Stimulated activated CD4-positive, alpha-beta T cell treated with anti-CD3 and anti-CD28 coated beads, Interleukin-15, amount 100 ng/mL, for 48 hours (primary cell): ENCODE measurements around the gene DNASE2.
"Not testable (repeated sequence)": the region's sequence is repeated elsewhere in the genome, so short reads cannot be mapped to it uniquely, and the experiment has no call there.

Source experiments
- DNase-seq, 2 donors: peaks; one replicate each; pipeline ENCODE4 v3.0.0-alpha.2; 2020; ENCODE audit warnings: low read depth in 2 of 2

DNASE2 gene, protein sequence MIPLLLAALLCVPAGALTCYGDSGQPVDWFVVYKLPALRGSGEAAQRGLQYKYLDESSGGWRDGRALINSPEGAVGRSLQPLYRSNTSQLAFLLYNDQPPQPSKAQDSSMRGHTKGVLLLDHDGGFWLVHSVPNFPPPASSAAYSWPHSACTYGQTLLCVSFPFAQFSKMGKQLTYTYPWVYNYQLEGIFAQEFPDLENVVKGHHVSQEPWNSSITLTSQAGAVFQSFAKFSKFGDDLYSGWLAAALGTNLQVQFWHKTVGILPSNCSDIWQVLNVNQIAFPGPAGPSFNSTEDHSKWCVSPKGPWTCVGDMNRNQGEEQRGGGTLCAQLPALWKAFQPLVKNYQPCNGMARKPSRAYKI

DNA sequence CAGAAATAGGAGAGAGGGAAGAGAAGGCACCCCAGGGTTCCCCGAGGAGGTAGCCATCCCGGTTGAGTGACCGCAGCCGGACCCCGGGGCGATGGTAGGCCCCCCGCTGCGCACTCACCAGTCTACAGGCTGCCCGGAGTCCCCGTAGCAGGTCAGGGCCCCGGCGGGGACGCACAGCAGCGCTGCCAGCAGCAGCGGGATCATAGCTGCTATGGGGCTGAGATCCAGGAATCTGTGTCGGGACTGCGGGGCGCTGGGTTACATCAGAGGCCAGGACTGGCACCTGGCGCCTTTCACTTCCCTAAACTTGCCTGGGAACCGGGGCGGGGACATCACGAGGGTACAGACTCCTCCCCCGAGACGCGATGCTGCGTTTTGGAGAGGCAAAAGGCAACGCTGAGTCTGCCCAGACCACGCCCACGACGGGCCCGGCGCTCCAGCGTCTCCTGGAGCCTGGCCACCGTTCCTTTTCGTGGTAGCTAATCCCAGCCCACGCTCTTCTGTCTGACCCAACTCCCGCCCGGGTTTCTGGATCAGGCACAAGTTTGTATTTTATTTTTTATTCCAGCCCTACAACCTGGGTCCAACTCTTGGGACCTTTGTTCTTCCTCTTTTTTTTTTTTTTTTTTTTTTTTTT lies at the start of gene DNASE2:
DNASE2 (minus strand) TSS at position 278 of the 637 bp plus-strand sequence; CDS start at position 204, 74 bp downstream.
- peak; percentile 84 to 92 for DNase-seq

DNA sequence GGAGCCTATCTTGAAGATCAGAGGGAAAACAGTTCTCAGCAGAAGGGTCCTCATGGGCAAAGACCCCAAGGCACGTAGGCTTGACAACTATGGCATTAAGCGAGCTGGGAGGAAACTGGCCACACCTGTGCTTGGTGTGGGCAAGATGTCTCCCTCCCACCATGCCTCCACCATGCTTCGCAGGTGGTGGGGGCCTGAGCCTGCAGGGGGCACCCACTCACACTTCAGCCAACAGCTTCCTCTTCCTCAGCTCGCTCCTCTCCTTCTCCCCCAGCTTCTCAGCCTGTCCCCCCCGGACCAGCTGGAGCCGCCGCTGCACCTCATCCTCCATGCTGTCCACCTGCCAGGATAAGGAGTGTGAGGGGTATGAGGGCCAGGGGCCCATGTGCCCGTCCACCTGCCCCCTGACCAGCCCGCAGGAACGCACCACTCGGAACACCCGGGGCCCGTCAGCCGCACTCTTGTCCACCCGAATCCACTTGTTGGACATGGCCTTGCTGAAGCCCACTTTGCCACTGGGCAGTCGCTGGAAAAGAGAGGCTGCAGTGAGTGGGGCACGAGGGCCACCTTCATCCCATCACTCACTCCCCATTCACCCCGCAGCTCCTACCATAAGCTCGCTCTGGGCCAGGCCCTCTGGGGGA lies 48.9 kb upstream of the DNASE2 start:
- DNase-seq: no peak

DNA sequence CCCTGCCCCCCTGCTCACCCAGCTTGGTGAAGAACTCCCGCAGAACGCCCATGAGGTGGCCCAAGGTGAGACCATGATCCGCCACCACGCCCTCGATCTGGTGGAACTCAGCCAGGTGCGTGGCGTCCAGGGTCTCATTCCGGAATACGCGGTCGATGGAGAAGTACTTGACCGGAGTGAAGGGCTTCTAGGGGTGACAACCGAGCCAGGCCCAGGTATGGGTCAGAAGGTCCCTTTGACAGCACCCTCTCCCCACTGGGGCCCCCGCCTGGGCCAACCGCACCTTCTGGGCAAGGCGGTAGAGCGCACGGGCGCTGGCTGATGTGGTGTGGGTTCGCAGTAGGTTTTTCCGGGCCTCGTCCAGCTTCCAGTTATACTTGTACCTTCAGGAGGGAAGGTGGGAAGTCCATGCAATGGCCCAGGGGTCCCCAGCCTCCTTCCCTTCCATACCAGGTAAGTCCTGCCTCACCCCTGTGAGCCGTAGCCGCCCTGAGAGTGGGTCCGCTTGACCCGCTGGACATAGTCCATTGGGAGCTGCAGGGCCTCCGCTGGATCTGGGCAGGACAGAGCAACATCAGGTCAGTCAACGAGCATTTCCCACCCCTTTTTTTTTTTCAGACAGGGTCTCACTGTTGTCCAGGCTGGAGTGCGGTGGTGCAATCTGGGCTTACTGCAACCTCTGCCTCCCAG lies 43.5 kb upstream of the DNASE2 start:
- DNase-seq: no peak

DNA sequence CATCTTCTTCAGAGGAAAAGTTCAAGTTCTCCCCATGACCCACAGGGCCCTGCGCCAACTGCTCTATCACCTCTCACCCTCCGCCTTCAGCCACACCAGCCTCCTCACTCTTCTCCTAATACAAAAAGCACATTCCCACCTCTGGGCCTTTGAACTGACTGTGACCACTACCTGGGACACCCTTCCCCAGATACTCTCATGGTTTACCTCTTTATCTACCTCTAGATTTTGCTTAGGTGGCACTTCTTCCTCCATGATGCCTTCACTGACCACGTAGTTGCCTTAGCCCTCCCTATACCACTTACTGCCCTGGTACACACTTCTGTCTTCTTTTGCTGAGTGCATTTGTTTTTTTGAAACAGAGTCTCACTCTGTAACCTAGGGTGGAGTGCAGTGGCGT lies 41.7 kb upstream of the DNASE2 start:
- no peak for DNase-seq

DNA sequence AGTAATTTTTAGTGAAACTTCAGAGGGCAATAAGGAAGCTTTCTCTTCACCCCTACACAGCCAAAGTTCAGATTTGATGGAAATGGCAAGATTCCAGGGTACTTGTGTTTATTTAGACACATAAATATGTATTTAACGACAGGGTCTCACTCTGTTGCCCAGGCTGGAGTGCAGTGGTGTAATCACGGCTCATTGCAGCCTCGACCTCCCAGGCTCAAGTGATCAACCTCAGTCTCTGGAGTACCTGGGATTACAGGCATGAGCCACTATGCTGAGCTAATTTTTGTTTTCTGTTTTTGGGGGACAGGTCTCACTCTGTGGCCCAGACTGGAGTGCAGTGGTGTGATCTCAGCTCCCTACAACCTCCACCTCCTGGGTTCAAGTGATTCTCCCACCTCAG lies 39.8 kb upstream of the DNASE2 start:
- DNase-seq: no peak

DNA sequence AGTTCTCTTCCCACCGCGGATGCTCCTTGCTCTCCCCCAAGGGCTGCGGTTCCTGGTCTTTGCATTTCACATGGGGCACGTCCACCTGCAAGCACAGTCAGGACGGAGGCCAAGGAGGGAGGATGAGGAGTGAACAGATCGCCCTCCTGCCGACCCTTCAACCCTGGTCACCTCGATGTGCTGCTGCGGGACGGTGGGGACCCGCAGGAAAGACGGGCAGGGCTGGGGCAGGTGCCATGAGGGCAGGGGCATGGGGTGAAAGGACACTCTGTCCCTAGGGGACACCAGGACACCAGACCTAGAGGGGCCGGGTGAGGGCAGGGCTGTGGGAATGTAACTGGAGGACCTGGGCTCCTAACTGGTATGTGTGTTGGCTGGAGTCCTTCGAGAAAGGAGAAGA lies 37.0 kb upstream of the DNASE2 start:
- no peak for DNase-seq

DNA sequence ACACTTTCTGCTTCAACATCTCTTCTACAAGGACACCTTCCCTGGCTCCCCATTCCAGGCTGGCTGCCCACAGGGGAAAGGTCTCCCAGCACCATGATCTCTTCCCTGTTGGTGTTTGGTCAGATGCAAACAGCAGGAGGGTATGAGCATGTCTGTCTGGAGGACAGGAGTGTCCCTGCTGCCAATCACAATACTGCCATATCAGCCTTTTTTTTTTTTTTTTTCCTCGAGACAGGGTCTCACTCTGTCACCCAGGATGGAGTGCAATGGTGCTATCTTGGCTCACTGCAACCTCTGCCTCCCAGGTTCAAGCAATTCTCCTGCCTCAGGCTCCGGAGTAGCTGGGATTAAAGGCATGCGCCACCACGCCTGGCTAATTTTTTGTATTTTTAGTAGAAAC lies 34.6 kb upstream of the DNASE2 start:
- not testable (repeated sequence) for DNase-seq

DNA sequence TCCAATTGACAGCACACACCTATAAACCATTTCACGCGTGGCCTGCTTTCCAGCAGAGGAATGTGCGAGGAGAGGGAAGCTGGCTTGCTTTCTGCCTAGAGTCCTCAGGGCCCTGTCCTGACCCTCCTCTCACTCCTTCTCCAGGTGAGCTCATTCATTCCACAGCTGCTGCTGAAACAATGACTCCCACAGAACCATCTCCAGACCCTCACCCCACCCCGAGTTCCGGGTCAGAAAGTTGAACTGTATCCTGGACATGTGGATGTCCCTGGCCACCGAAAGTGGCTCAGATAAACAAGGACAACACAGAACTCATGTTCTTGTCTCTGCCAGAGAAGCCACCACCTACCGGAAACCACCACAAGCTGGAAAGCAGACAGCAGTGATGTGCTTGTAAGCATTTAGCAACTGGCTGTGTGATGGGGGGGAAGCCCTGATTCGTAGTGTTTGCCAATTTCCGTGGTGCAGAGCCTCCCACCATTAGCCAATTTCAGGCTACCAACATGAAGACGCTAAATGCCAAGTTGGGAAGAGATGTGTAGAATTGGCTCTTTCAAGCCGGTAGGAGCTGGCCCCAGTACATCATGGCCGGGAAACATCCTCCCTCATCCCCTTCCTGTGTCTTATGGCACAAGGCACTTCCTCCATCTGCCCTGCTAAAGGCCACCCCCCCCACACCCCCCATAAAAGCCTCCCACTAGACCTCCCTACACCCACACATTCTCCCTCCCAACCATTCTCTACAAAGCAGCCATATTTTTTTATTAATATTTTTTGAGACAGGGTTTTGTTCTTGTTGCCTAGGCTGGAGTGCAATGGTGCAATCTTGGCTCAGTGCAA lies 32.8 kb upstream of the DNASE2 start:
- no peak for DNase-seq

DNA sequence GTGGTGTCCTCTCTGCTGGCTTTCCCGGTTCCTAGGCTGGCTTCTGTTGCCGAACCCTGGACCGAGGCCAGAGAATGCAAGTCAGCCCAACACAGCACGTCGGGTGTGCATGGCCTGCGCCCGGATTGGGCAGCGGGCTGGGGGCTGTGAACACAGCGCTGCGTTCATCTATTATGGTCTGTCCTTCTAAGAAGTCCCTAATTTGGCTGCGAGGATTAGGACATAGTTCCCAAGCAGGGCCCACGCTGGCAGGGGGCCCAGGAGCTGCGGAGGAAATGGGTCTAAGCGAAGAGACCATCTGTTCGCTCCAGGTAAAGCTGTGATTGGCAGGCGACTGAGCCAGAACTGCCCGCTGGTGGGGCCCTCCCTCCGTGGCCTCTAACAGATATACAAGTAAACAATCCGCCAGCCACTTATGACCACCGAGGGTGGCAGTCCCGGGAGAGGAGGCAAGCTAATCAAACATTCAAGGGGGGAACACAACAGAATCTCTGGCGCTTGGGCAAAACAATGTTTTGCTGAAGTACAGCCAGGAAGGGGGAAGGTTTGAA lies 31.8 kb upstream of the DNASE2 start:
- DNase-seq: no peak

DNA sequence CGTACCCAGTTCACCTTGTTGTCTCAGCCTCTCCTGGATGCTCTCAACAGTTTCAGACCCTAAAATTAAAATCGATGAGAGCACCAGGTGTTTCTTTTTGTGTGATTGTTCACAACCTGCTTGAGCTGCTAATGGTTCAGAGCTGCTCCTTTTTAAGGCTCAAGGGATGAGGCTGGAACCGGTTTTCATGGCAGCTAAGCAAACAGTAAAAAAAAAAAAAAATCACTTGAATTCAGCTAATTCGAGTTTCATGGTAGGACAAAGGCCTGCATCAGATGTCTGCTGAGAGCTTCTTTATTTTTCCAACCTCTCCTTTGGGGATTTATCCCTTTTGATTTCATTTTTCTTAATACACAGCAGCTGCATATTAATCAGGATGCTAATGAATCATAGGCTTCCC lies 31.3 kb upstream of the DNASE2 start:
- DNase-seq: no peak

DNA sequence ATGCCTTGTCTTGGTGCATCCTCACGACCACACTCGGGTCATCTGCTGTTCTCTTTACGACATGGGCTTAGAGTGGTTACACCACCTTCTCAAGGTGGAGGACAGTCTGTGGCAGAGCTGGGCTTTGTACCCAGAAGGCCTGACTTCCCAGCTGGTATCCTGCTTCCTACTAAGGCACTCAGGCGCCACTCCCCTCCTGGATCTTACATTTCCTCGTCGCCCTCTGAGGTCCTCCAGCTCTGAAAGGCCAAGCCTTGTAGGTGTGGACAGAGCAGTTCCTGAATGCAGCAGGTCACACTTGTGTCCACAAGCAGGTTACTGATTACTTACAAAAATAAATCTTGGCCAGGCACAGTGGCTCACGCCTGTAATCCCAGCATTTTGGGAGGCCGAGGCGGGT lies 25.9 kb upstream of the DNASE2 start:
- no peak for DNase-seq

DNA sequence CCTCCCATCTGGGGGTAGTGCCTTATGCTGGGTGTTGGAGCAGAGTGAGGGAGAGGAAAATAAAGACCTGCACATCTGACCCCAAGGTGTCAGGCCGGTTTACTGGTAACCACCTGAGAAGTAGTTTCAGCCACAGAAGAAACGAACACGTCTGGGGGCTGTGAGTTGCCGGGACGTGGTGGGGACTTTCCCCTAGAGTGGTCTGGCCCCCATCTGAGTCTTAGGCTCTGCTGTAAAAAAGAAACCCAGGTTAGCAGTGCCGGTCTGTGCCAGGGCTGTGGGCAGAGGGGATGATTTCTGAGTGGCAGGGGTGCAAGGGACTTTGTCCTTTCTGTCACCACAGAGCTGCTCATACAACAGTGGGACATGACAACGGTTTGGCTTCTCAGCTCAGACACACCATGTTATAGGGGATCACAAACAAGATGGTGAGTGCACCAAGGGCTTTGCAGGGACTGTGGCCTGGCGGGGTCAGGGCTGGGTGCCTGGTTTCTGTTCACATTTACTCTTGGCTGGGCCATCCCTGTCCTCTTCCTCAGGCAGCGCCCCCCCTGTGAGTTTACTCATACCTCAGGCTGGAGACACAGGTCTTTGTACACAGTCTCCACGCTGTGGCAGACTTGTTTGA lies 18.8 kb upstream of the DNASE2 start:
- DNase-seq: no peak

DNA sequence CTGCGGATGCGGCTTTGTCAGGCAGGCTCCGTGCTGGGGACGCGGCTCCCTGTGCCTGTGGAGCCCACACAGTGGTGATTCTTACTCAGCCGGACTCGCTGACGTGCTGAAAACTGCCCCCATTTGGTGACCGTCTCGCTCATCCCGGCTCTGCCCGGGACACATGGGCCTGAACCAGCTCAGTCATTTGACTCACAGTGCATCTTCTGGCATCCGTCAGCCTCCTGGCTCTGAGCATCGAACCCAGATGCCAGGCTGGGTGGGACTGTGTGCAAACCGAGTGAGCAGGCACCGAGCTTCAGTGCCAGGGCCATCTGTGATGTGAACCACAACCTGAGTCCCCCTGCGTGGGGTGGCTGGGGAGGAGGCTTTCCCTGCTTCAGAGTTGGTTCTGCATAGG lies 15.2 kb upstream of the DNASE2 start:
- no peak for DNase-seq

DNA sequence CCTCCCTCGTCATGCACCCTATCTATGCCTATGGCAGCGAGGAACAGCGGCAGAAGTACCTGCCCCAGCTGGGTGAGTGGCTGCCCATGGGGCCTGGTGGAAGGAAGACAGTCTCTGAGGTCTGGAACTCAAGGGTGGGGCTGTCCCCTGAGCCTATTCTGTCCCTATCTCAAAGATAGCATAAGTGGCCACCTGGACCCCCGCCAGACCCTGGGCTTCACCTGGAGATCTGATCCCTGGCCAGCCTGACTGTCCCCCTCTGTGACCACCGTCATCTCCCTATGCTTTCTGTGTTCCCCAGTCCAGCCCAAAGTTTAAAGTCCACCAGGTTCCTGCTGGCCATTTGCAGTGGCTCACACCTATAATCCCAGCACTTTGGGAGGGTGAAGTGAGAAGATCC lies 12.3 kb upstream of the DNASE2 start:
- no peak for DNase-seq

DNA sequence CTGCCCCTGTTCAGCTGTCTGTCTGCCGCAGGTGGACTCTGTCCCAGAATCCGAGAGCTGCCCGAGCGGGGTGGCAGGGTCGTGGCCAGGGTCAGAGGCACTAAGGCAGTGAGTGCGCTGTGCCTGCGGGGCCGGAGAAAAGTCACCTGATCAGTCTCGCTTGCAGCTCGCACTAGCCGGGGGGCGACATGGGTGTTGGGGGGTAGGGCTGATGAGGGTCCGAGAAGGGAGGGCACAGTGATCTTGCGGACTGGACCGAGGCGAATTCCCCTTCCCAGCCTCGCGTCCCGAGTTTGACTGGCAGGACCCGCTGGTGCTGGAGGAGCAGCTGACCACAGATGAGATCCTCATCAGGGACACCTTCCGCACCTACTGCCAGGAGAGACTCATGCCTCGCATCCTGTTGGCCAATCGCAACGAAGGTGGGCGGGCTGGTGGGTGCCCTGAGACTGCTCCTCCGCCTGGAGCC lies 10.3 kb upstream of the DNASE2 start:
- no peak for DNase-seq

DNA sequence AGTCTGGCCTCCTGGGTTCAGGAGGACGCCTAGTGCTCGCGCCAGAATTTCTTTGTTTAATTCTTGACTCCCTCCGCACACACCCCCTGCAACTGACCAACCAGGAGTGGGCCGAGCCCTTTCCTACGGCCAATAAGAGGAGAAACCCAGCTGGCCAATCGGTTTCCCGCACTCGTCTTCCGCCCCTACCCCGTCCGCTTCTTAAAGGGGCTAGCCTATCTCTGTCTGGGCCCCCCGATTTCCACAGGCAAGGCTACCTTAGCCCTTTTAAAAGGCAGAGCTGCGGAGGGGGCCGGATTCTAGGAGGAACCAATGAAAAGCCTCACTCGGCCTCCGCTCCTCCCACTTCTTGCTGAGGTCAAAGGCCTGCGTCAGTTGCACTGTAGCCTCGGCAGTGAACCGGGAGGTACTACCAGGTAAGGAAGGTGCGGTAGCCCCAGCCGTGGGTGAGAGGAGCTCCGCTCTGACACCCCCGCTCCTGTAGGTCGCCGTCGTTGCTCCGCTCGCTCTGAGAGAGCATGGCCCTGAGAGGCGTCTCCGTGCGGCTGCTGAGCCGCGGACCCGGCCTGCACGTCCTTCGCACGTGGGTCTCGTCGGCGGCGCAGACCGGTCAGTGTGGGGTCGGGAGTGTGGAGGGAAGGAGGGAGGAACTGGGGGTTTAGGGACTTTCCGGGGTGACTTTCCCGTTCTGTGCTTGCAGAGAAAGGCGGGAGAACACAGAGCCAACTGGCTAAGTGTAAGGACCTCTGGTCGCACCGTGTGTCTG lies 9.7 kb upstream of the DNASE2 start, which contains the start of gene GCDH:
GCDH (plus strand) TSS at position 374 of the 766 bp plus-strand sequence; CDS start at position 519, 145 bp downstream.
- peak; percentile 95 to 98 for DNase-seq

DNA sequence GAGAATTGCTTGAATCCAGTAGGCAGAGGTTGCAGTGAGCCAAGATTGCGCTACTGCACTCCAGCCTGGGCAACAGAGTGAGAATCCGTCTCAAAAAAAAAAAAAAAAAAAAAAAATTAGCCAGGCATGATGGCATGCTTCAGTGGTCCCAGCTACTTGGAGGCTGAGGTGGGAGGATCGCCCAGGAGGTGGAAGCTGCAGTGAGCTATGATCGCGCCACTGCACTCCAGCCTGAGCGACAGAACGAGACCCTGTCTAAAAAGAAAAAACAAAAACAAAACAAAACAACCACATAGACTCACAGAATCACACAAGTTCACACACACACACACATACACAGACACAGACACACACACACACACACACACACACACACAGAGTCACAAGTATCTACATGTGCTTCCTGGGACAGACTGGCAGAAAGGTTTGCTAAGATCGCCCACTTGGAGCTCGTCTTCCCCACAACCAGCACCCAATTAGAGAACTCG lies 9.1 kb upstream of the DNASE2 start:
- DNase-seq: not testable (repeated sequence)

DNA sequence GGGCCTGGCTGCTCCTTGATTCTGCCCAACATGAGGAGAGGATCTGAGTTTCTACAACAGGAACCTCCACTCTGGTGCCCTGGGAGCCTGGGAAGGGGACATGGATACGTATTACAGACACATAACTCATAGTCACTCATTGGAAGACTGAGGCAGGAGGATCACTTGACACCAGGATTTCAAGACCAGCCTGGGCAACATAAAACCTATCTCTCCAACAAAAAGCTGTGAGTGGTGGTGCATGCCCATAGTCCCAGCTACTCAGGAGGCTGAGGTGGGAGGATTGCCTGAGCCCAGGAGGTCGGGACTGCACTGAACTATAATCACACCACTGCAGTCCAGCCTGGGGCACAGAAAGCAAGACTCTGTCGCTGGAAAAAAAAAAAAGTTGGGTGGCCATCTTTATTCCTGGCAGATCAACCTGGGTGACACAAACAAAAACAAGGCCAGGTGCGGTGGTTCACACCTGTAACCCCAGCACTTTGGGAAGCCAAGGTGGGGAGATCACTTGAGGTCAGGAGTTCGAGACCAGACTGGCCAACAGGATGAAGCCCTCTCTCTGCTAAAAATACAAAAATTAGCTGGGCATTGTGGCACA lies 6.9 kb upstream of the DNASE2 start:
- no peak for DNase-seq
